ENCODE measurements around the gene ALKBH3. TPM values are rescaled to one million over a fixed set of nuclear protein-coding genes. Genes with fewer than 3 reads are reported as not detected.
A peak's percentile ranks its signal among the peaks of the same experiment; 100 is the strongest.

Gene ALKBH3
- polyA plus RNA-seq, 2 of the 4 experiments (the other 2 are of a cell fraction), result 22.9 to 50.2 TPM

DNA sequence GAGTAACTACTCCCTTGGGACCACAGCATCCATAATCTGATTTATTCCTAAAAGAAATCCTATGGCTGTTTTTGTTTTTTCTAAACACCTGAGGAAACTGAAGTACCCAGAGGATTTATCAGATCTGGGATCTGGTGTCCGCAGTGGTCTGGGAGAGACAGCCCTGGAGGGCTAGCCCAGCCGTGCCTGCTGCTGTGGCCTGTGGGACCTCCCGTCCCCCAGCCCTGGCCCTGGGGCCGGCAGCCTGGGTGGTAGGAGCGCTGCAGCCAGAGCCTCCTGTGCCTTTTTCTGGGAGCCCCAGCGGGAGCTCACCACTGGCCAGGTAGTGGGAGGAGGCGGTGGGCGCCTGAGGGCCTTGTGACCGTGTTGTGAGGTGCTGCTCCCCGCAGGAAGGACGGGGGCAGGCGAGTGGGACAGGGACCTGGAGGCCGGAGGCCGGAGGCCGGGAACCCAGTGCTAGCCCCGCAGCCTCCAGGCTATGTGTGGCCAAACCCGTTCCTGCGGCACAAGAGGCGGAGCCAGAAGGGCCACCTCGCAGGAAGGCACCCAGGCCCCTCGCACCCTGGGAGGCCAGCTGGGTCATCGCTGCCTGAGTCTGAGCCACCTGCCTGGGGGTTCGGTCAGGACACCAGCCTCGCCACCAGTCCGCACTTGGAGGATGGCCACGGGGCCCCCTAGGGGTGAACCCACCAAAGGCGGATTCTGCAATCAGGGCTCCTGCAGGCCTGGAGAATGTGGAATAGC lies 43.7 kb downstream of the ALKBH3 start:
- FAIRE-seq (no peak), ATAC-seq (no peak), DNase-seq (ENCODE audit: low read depth in 1 of 2, low spot score in 1 of 2) (no peak)
- ChIA-PET POLR2A (interaction anchor here (0.5 kb wide), 1 partner anchor 18 kb away, joined by 3 read pairs; no protein-coding TSS in a partner anchor), CTCF (interaction anchor here (0.9 to 14.2 kb wide), 6 partner anchors 8 to 114 kb away, joined by 3 to 129 read pairs (median 5); partner anchors contain the start of gene C11orf96)
- Histone ChIP-seq H3K4me3 (no peak overlapping the region), H3K4me2 (no peak overlapping the region), H3K9me3 (no peaks in the 10 kb centered on the region), H3K27ac (no peak overlapping the region), H3K4me1 (peaks cover 25% of the 10 kb centered on the region)
- TF ChIP-seq, protein P1, sequence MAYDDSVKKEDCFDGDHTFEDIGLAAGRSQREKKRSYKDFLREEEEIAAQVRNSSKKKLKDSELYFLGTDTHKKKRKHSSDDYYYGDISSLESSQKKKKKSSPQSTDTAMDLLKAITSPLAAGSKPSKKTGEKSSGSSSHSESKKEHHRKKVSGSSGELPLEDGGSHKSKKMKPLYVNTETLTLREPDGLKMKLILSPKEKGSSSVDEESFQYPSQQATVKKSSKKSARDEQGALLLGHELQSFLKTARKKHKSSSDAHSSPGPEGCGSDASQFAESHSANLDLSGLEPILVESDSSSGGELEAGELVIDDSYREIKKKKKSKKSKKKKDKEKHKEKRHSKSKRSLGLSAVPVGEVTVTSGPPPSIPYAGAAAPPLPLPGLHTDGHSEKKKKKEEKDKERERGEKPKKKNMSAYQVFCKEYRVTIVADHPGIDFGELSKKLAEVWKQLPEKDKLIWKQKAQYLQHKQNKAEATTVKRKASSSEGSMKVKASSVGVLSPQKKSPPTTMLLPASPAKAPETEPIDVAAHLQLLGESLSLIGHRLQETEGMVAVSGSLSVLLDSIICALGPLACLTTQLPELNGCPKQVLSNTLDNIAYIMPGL (CRISPR knock-in tag; IDR thresholded peaks at IDR 0.05; ENCODE audit: borderline replicate concordance), result no peak
- TF ChIP-seq ZSCAN20 (CRISPR knock-in tag; IDR thresholded peaks at IDR 0.05) (no peak), ZNF302 (CRISPR knock-in tag; IDR thresholded peaks at IDR 0.05) (no peak), SMC3 (IDR thresholded peaks at IDR 0.05) (no peak), NPAS2 (CRISPR knock-in tag; IDR thresholded peaks at IDR 0.05; ENCODE audit: borderline replicate concordance) (no peak), PHF8 (IDR thresholded peaks at IDR 0.05; ENCODE audit: borderline replicate concordance, low read depth) (no peak), EHMT2 (IDR thresholded peaks at IDR 0.05; ENCODE audit: low read depth) (no peak), GATA3 (IDR thresholded peaks at IDR 0.05; ENCODE audit: borderline replicate concordance) (no peak), HEYL (CRISPR knock-in tag; IDR thresholded peaks at IDR 0.05) (no peak)
- TF ChIP-seq, protein P2, sequence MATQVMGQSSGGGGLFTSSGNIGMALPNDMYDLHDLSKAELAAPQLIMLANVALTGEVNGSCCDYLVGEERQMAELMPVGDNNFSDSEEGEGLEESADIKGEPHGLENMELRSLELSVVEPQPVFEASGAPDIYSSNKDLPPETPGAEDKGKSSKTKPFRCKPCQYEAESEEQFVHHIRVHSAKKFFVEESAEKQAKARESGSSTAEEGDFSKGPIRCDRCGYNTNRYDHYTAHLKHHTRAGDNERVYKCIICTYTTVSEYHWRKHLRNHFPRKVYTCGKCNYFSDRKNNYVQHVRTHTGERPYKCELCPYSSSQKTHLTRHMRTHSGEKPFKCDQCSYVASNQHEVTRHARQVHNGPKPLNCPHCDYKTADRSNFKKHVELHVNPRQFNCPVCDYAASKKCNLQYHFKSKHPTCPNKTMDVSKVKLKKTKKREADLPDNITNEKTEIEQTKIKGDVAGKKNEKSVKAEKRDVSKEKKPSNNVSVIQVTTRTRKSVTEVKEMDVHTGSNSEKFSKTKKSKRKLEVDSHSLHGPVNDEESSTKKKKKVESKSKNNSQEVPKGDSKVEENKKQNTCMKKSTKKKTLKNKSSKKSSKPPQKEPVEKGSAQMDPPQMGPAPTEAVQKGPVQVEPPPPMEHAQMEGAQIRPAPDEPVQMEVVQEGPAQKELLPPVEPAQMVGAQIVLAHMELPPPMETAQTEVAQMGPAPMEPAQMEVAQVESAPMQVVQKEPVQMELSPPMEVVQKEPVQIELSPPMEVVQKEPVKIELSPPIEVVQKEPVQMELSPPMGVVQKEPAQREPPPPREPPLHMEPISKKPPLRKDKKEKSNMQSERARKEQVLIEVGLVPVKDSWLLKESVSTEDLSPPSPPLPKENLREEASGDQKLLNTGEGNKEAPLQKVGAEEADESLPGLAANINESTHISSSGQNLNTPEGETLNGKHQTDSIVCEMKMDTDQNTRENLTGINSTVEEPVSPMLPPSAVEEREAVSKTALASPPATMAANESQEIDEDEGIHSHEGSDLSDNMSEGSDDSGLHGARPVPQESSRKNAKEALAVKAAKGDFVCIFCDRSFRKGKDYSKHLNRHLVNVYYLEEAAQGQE (IDR thresholded peaks at IDR 0.05), result no peak
- TF ChIP-seq, protein P3, sequence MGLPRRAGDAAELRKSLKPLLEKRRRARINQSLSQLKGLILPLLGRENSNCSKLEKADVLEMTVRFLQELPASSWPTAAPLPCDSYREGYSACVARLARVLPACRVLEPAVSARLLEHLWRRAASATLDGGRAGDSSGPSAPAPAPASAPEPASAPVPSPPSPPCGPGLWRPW (IDR thresholded peaks at IDR 0.05), result no peak
- TF ChIP-seq, protein P4, sequence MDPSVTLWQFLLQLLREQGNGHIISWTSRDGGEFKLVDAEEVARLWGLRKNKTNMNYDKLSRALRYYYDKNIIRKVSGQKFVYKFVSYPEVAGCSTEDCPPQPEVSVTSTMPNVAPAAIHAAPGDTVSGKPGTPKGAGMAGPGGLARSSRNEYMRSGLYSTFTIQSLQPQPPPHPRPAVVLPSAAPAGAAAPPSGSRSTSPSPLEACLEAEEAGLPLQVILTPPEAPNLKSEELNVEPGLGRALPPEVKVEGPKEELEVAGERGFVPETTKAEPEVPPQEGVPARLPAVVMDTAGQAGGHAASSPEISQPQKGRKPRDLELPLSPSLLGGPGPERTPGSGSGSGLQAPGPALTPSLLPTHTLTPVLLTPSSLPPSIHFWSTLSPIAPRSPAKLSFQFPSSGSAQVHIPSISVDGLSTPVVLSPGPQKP (IDR thresholded peaks at IDR 0.05; ENCODE audit: low read depth, low read length), result no peak
- WGBS (ENCODE audit: missing lambda C conversion rate), result 90% methylated on average over 17 of the region's 27 CpGs

DNA sequence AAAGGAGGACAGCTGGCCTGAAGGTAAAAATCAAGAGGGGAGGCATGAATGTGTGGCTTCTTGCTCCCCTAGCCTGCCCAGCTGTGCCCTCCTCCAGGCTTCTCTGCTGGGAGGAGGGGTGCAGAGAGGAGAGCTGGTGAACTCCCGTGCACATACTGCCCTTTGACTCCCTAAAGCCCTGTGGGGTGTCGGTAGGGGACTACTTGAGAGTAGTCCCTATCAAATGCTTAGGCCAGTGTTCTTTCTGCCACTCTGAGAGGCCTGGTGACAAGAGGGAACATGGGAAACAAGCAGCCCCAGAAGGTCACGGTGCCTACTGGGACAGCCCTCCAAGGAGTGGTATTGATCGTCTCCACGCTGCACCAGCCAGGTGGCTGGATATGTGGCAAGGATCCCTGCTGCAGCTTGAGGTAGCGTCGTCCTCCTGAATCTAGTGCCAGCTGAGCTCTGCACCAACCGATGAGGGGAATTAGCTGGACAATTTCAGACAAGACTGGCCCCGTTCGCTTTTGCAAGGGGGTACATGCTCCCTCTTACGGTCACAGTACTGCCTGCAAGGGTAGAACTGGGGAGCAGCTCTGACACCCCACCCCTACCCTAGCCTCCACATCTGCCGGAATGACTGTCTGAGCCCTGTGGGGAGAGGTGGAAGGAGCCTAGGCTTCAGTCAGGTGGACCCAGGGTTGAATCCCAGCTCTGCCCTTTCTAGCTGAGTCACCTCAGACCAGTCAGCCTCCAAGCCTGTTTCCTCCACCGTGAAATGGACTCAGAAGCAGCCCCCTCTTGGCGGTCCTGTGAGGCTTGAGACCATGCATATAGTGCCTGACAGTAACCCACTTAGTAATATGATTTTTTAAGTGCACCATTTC lies 44.7 kb downstream of the ALKBH3 start:
- POLR2A ChIA-PET, result no interaction called here

More for the DNA sequence above, 44.7 kb downstream of the ALKBH3 start:
- FAIRE-seq, result no peak
- H3K9me3 ChIP-seq, result no peaks in the 10 kb centered on the region
- 86% methylated on average over 14 of the region's 14 CpGs for WGBS (ENCODE audit: missing lambda C conversion rate)
- H3K4me2 ChIP-seq, result no peak overlapping the region
- peaks cover 17% of the 10 kb centered on the region for H3K4me1 ChIP-seq
- no peak overlapping the region for H3K4me3 ChIP-seq
- CTCF ChIA-PET, result interaction anchor here (0.9 to 14.2 kb wide), 6 partner anchors 8 to 35 kb away, joined by 3 to 129 read pairs (median 4); partner anchors contain the start of gene C11orf96
- no peak for TF ChIP-seq FOXS1 (CRISPR knock-in tag; IDR thresholded peaks at IDR 0.05)
- TF ChIP-seq HEYL (CRISPR knock-in tag; IDR thresholded peaks at IDR 0.05), result no peak
- no peak for TF ChIP-seq POLR2A (IDR thresholded peaks at IDR 0.05; ENCODE audit: low read length)
- no peak for TF ChIP-seq FOSL2 (IDR thresholded peaks at IDR 0.05)
- no peak for TF ChIP-seq FOSL2 (CRISPR knock-in tag; IDR thresholded peaks at IDR 0.05)
- no peak for TF ChIP-seq GATA3 (IDR thresholded peaks at IDR 0.05; ENCODE audit: borderline replicate concordance)
- TF ChIP-seq CBX8 (IDR thresholded peaks at IDR 0.05), result no peak
- no peak for TF ChIP-seq HOXA7 (CRISPR knock-in tag; IDR thresholded peaks at IDR 0.05)
- TF ChIP-seq, protein P3 (IDR thresholded peaks at IDR 0.05), result no peak
- no peak for TF ChIP-seq KDM5A (IDR thresholded peaks at IDR 0.05)
- TF ChIP-seq SREBF2 (IDR thresholded peaks at IDR 0.05), result no peak
- no peak for TF ChIP-seq RCOR1 (IDR thresholded peaks at IDR 0.05; ENCODE audit: low read depth, low read length)
- TF ChIP-seq EHMT2 (IDR thresholded peaks at IDR 0.05; ENCODE audit: low read depth), result no peak
- TF ChIP-seq, protein P5, sequence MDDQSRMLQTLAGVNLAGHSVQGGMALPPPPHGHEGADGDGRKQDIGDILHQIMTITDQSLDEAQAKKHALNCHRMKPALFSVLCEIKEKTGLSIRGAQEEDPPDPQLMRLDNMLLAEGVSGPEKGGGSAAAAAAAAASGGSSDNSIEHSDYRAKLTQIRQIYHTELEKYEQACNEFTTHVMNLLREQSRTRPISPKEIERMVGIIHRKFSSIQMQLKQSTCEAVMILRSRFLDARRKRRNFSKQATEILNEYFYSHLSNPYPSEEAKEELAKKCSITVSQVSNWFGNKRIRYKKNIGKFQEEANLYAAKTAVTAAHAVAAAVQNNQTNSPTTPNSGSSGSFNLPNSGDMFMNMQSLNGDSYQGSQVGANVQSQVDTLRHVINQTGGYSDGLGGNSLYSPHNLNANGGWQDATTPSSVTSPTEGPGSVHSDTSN (IDR thresholded peaks at IDR 0.05), result no peak
- no peak for TF ChIP-seq NFE2L2 (conservative IDR thresholded peaks at IDR 0.05; ENCODE audit: low read length)
- TF ChIP-seq, protein P6, sequence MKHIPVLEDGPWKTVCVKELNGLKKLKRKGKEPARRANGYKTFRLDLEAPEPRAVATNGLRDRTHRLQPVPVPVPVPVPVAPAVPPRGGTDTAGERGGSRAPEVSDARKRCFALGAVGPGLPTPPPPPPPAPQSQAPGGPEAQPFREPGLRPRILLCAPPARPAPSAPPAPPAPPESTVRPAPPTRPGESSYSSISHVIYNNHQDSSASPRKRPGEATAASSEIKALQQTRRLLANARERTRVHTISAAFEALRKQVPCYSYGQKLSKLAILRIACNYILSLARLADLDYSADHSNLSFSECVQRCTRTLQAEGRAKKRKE (CRISPR knock-in tag; IDR thresholded peaks at IDR 0.05; ENCODE audit: low read depth), result no peak
- no peak for DNase-seq (ENCODE audit: low read depth in 1 of 2, low spot score in 1 of 2)
- no peak for ATAC-seq
- peak overlapping the region in 1 of 2 experiments; percentile 10; a peak in 1 of 6 replicates for H3K27ac ChIP-seq

All from A549 (cell line).